GM21367 (cell line): ENCODE results near the gene TRAIP.

Source experiments
- ATAC-seq: cut with Tn5 transposase; IDR thresholded peaks from one replicate; pipeline ENCODE4 v1.9.1; 2021; ENCODE audit not compliant: unreplicated experiment

TRAIP gene

GRCh38 chr3:49873623-49874022, 17.3 kb upstream of the TRAIP start:
- no peak for ATAC-seq

- ATAC-seq = no peak
Observed at GRCh38 chr3:49872801-49873281, 16.5 kb upstream of the TRAIP start.

- ATAC-seq = no peak
Observed at GRCh38 chr3:49871531-49872153, 15.3 kb upstream of the TRAIP start.

- ATAC-seq = no peak
Observed at GRCh38 chr3:49869525-49870126, 13.3 kb upstream of the TRAIP start, which contains the start of gene CAMKV. TSS of gene CAMKV (minus strand) at chr3:49869906. CDS start at chr3:49862388, 7,518 bp downstream.

GRCh38 chr3:49868862-49869466, 12.6 kb upstream of the TRAIP start:
- ATAC-seq = no peak

- no peak for ATAC-seq
Observed at GRCh38 chr3:49867871-49868321, 11.5 kb upstream of the TRAIP start.

GRCh38 chr3:49867400-49867799, 11.0 kb upstream of the TRAIP start:
- ATAC-seq = no peak

- no peak for ATAC-seq
Observed at GRCh38 chr3:49865198-49865784, 8.9 kb upstream of the TRAIP start.

GRCh38 chr3:49864505-49864904, 8.1 kb upstream of the TRAIP start:
- ATAC-seq = no peak

- ATAC-seq = no peak
Observed at GRCh38 chr3:49859576-49860305, 3.4 kb upstream of the TRAIP start.

- ATAC-seq = no peak
Observed at GRCh38 chr3:49855662-49856061, 702 bp downstream of the TRAIP start.

- no peak for ATAC-seq
Observed at GRCh38 chr3:49845694-49846093, 10.7 kb downstream of the TRAIP start.

- no peak for ATAC-seq
Observed at GRCh38 chr3:49844464-49845183, 11.7 kb downstream of the TRAIP start.

- ATAC-seq = no peak
Observed at GRCh38 chr3:49842843-49843517, 13.4 kb downstream of the TRAIP start.

GRCh38 chr3:49841806-49842205, 14.6 kb downstream of the TRAIP start:
- ATAC-seq = no peak

GRCh38 chr3:49841126-49841696, 15.2 kb downstream of the TRAIP start:
- no peak for ATAC-seq

GRCh38 chr3:49840388-49840787, 16.0 kb downstream of the TRAIP start:
- no peak for ATAC-seq

GRCh38 chr3:49839193-49839809, 17.1 kb downstream of the TRAIP start:
- no peak for ATAC-seq

- no peak for ATAC-seq
Observed at GRCh38 chr3:49831341-49831740, 25.0 kb downstream of the TRAIP start.
